Central memory CD8-positive, alpha-beta T cell (primary cell): ENCODE data around the gene STPG3.

Experiments
- ATAC-seq: fragments of 150-1000 bp; cut with Tn5 transposase; replicated peaks from 2 replicates; pipeline ENCODE4 v1.10.0; 2022; ENCODE audit warnings: mild to moderate bottlenecking, moderate FRiP score, moderate number of reproducible peaks; ENCODE audit not compliant: poor library complexity, severe bottlenecking; ENCODE audit errors: extremely low read depth
- DNase-seq, 2 donors: peaks; one replicate each; pipeline ENCODE4 v3.0.0; 2021; ENCODE audit warnings: low spot score in 2 of 2
- H3K27ac Mint-ChIP-seq: one replicate; pipeline ENCODE4 v1.8.0; 2022; ENCODE audit warnings: low read depth, mild to moderate bottlenecking, moderate library complexity, mixed read lengths
- H3K27me3 Mint-ChIP-seq: one replicate; pipeline ENCODE4 v1.8.0; 2022; ENCODE audit warnings: mixed read lengths
- H3K36me3 Mint-ChIP-seq: one replicate; pipeline ENCODE4 v1.8.0; 2022; ENCODE audit warnings: mild to moderate bottlenecking, moderate library complexity, mixed read lengths; ENCODE audit not compliant: insufficient read depth
- H3K4me1 Mint-ChIP-seq: one replicate; pipeline ENCODE4 v1.8.0; 2022; ENCODE audit warnings: mixed read lengths
- H3K4me3 Mint-ChIP-seq: one replicate; pipeline ENCODE4 v1.8.0; 2022; ENCODE audit warnings: mild to moderate bottlenecking, moderate library complexity, mixed read lengths
- H3K9me3 Mint-ChIP-seq: one replicate; pipeline ENCODE4 v1.8.0; 2022; ENCODE audit warnings: mixed read lengths

STPG3 gene

DNA sequence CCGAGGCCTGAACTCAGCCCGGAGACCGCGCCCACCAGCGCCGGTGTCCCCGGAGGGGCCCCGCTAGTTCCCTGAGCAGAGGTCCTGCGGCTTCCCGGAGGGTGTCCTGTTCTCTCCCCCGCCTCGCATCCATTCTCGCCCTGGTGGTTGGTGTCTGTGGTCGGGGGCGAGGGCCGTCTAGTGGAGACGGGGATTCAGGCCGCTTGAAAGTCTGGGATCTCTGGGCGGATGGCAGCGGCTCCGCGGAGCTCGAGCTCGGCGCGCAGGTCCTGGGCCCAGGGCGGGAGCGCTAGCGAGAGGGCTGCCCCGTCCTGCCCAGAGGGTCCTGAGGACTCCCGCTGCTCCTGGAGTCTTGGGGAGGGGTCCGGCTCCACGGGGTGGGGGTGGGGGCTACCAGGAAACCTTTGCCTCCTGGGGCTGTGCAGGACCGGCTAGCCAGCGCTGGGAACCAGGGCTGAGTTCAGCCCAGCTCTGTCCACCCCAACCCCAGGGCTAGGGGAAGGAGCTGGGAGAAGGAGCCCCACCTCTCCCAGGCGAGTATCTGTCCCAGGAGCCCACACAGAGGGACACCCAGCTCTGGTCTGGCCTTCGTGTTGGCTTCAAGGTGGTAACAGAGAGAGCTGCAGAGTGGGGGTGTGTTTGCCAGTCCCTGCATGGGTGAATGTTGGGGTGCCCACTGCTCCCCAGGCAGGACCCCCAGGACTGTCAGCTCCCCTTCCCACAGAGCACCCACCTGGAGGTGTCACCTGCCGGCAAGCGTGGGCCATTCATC lies 30.4 kb downstream of the STPG3 start:
- Mint-ChIP-seq H3K4me3 (no peak overlapping the region), H3K27me3 (no peaks in the 10 kb centered on the region), H3K4me1 (peaks cover 6% of the 10 kb centered on the region), H3K27ac (no peak overlapping the region), H3K9me3 (no peaks in the 10 kb centered on the region), H3K36me3 (peaks cover 7% of the 10 kb centered on the region)
- no peak for DNase-seq
- ATAC-seq, result no peak

DNA sequence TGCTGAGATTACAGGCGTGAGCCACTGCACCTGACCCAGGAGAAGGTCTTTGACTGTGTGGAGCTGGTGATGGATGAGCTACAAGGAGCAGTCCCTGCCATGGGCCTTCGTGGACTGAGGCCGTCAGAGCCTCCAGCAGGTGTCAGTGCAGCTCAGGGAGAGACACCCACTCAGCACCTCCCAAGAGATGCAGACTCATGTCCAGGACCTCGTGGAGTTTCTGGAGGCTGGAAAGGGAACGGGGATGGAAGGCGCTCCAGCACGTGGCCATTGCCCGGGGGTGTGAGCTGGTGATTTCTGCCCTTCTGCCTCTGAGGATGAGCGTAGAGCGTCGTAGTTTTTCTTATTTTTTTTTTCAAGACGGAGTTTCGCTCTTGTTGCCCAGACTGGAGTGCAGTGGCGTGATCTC lies 35.9 kb downstream of the STPG3 start:
- H3K27me3 Mint-ChIP-seq, result no peaks in the 10 kb centered on the region
- DNase-seq, result no peak
- no peaks in the 10 kb centered on the region for H3K4me1 Mint-ChIP-seq
- ATAC-seq, result no peak
- no peaks in the 10 kb centered on the region for H3K9me3 Mint-ChIP-seq
- H3K27ac Mint-ChIP-seq, result no peak overlapping the region
- no peak overlapping the region for H3K4me3 Mint-ChIP-seq
- peaks cover 5% of the 10 kb centered on the region for H3K36me3 Mint-ChIP-seq

DNA sequence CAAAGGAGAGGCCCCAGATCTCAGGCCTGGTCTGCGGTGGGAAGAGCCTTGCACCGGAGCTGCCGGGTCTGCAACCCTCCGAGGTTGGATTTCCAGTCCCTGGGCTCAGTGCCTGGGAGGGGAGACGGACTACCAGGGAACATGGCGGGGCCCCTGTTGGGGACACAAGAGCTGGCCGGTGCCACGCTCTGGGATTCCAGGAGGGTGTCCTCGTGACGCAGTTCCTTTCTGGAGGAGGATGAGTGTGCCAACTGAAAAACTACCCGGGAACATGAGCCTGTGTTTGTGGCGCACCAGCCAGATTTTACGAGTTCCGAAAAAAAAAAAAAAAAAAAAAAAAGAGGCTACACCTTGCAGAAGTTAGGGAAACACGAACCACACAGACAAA lies 42.0 kb downstream of the STPG3 start:
- ATAC-seq (no peak), DNase-seq (no peak)
- peaks cover 6% of the 10 kb centered on the region for H3K4me1 Mint-ChIP-seq
- no peaks in the 10 kb centered on the region for H3K9me3 Mint-ChIP-seq
- no peak overlapping the region for H3K27ac Mint-ChIP-seq
- peaks cover 39% of the 10 kb centered on the region for H3K27me3 Mint-ChIP-seq
- peaks cover 5% of the 10 kb centered on the region for H3K36me3 Mint-ChIP-seq
- no peak overlapping the region for H3K4me3 Mint-ChIP-seq

DNA sequence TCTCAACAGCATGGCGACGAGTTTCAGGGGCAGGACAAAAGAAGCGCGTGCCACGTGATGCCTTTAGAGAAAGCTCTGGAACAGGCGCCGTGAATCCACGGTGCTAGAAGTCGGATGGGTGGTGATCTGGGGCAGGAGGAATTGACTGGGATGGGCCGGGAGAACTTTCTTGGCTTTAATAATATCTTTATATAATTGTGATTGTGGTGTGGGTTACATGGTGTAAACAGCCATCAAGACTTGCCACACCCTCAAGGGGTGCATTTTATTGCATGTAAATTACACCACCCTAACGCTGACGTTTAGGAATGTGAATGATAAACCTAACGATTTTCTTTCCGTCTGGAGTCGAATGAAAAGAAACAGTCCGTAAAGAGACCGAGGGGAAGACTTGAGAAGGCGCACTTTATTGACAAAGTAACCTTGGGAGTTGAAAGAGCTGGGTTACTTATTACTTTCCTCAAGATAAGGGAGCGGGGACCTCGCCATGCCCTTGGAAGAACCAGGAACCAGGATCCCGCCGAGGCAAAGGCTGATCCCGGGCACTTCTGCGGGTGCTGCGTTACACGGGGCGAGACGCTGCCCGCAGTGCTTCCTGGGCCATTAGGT lies 42.5 kb downstream of the STPG3 start:
- no peak for DNase-seq
- ATAC-seq, result no peak
- Mint-ChIP-seq H3K36me3 (peaks cover 5% of the 10 kb centered on the region), H3K9me3 (no peaks in the 10 kb centered on the region), H3K4me3 (no peak overlapping the region), H3K27ac (no peak overlapping the region), H3K4me1 (peaks cover 6% of the 10 kb centered on the region), H3K27me3 (peaks cover 44% of the 10 kb centered on the region)

DNA sequence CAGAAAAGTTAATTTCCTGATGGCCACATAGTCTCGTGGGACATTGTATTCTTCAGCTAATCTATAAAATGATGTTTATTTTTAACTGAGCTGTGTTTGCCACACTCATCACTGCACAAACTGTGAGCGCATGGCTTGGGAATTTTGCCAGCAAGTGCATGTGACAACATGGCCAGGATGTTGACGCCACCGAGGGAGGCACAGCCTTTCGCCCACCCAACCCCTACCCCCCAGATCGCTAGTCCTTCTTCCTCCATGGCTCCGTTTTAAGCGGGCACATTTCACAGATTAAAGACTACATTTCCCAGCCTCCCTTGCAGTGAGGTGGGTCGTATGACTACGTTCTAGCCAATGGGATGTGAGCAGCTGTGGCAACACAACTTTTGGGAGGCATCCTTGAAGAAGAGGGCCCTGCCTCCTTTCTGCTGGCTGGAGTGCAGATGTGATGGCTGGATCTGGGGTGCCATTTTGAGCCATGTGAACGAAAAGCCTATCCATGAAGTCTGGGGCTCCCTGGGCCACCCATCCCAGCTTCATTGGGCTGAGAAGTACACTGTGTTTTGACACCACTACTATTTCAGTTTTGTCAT lies 43.1 kb downstream of the STPG3 start:
- no peak for ATAC-seq
- H3K9me3 Mint-ChIP-seq, result no peaks in the 10 kb centered on the region
- no peak overlapping the region for H3K27ac Mint-ChIP-seq

DNA sequence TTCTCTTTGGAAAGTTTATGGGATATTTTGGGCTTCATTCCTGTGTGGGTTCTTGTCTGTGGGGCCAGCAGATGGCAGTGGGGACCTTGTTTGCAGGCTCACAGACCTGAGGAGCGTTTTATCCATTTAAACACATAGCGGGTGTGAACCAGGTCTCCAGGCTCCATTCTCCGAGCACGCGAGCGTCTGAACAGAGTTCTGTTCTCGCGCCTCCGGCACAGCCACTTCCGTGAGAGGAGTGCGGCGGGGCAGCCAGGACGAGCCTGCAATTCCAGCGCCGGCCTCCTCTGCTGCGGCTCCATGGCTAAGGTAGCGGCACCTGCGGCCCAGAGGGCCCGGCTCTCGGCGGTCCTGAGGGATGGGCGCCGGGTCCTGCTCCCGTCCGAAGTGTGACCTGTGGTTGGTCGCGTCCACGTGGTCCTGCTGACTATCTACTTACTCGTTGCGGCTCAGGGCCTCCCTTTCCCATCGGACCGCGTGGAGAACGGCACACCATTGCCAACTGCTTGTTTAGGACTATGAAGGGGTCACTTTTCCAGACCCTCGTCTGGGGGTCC lies 43.7 kb downstream of the STPG3 start:
- Mint-ChIP-seq H3K9me3 (no peaks in the 10 kb centered on the region), H3K27ac (no peak overlapping the region), H3K4me1 (peaks cover 6% of the 10 kb centered on the region), H3K4me3 (peak overlapping the region; percentile 50), H3K36me3 (peaks cover 5% of the 10 kb centered on the region), H3K27me3 (peaks cover 52% of the 10 kb centered on the region)
- no peak for DNase-seq
- ATAC-seq, result no peak

More for the DNA sequence above, 43.1 kb downstream of the STPG3 start:
- peaks cover 6% of the 10 kb centered on the region for H3K4me1 Mint-ChIP-seq
- H3K4me3 Mint-ChIP-seq, result peak overlapping the region; percentile 50
- peaks cover 50% of the 10 kb centered on the region for H3K27me3 Mint-ChIP-seq
- no peak for DNase-seq
- peaks cover 5% of the 10 kb centered on the region for H3K36me3 Mint-ChIP-seq

DNA sequence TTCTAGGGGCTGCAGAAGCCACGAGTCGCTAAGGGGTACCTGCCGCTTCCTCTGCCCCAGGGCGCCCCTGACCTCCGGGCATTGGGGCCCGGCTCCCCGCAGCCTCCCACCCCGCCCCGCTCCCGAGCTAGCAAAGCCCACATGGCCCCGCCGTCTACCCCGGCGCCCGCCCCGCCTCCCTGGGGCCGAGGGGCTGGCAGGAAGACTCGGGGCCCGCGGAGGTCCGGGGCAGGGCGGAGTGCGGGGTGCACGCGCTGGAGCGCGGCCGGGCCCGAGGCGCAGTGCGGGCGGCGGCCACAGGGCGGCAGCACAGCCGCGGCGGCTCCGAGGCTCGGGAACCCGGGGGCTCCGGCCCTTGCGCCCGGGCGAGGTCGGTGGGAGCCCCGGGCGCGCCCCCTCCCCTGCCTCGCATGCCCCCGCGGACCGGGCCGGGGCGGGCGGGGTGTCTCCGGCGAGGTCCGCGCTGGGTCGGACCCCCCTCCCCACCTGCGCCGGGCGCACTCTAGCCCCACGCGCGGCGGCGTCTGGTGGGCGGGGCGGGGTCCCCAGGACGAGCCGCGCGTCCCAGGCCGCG lies 44.2 kb downstream of the STPG3 start:
- H3K4me1 Mint-ChIP-seq, result peaks cover 6% of the 10 kb centered on the region
- ATAC-seq (peak; percentile 72), DNase-seq (no peak)
- H3K27ac Mint-ChIP-seq, result no peak overlapping the region
- H3K4me3 Mint-ChIP-seq, result peak overlapping the region; percentile 50
- peaks cover 52% of the 10 kb centered on the region for H3K27me3 Mint-ChIP-seq
- H3K36me3 Mint-ChIP-seq, result peaks cover 8% of the 10 kb centered on the region
- no peaks in the 10 kb centered on the region for H3K9me3 Mint-ChIP-seq

DNA sequence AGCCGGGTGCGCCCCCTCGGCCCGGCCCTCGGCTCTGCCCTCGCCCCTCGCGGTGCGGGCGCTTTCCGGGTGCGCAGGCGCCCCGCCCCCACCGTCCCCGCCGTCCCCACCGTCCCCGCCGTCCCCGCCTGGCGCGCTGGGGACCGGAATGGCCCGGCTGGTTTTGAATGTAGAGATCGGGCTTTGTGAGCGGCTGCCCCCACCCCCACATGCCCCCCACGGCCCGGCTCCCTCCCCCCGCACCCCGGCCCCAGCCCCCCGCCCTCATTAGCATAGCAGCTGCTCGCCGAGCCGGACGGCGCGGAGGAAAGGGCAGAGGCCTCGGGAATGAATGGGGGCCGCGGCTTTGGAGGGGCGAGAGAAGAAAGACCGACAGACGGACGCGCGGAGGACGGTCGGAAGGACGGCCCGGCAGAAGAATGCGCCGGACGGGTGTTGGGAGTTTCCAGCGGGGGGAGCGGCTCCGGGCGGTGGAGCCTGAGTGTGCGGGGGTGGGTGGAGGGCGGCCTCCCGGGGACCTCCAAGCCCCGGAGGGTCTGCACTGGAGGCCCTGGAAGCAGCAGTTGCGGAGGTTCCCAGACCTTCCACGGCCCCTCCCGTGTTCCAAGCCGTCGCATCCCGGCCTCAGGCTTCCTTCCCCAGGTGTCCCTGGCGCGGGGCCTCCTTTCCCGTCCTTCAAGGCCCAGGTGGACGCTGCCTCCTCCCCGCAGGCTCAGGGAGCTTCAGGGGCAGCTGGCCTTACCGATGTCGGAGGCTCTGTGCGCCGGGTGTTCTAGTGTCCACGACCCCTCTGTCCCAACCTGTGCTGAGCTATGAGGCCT lies 45.0 kb downstream of the STPG3 start:
- peaks cover 8% of the 10 kb centered on the region for H3K36me3 Mint-ChIP-seq
- H3K4me3 Mint-ChIP-seq, result peak overlapping the region; percentile 66
- H3K27me3 Mint-ChIP-seq, result peaks cover 52% of the 10 kb centered on the region
- no peak for ATAC-seq
- peaks cover 6% of the 10 kb centered on the region for H3K4me1 Mint-ChIP-seq
- peak overlapping the region; percentile 76 for H3K27ac Mint-ChIP-seq
- H3K9me3 Mint-ChIP-seq, result no peaks in the 10 kb centered on the region
- DNase-seq, result no peak

DNA sequence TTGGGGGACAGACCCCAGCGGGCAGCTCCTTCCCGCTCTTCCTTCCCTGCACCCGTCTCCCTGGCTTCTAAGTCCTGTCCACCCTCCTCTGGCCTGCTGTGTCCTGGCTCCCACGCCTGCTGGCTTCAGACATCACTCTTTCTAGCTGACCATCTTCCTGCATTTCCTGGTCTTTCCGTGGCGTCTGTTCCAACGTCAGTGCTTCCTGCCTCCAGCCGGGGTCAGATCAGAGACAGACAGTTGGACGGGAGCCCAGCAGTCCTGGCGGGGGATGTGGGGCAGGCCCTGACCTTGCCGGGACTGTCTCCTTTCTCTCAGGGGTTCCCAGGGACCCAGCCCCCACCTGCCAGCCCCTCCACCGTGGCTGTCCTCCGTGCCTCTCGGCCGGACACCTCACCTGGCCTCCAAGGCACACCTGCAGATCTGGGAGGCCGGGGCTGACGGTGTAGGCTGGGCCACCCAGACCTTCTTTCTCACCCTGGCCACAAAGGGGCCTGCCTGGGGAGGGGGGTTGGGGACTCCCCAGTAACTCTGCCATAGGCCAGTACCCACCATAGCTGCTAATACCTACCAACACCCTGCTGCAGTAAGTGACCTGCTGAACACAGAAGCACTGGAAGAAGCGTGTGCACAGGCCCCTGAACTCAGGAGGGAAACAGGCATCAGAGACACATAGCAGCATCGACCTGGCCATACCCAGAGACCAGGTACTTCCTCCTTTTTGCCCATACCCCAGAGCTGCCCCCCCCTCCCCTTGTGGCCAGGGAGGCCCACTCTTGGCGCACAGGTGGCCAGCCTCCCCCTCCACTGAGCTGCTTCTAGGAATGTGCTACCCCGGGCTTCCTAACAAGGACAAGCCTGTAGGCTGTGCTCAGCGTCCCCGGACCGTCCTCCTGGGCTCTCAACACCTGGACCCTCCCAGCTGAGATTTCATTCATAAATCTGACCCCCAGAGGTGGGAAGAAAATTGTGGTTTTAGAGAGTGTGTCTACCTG lies 45.9 kb downstream of the STPG3 start:
- ATAC-seq, result no peak
- Mint-ChIP-seq H3K4me3 (peak overlapping the region; percentile 66), H3K9me3 (no peaks in the 10 kb centered on the region), H3K27me3 (peaks cover 52% of the 10 kb centered on the region), H3K4me1 (peaks cover 6% of the 10 kb centered on the region), H3K36me3 (peaks cover 8% of the 10 kb centered on the region), H3K27ac (peak overlapping the region; percentile 76)
- no peak for DNase-seq

DNA sequence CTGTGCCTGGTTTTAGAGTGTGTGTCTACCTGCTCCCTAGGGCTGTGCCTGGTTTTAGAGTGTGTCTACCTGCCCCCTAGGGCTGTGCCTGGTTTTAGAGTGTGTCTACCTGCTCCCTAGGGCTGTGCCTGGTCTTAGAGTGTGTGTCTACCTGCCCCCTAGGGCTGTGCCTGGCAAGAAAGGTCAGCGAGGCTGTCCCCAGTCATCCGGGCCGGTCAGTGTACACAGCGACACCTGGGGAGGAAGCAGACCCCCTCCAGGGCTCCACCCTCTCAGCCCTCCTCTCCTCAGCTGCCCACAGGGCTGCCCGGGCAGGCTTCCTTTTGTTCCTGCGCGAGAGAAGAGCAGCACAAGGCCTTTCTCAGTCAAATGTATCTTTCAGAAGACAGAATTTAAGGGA lies 46.9 kb downstream of the STPG3 start:
- H3K27me3 Mint-ChIP-seq, result peaks cover 52% of the 10 kb centered on the region
- H3K4me1 Mint-ChIP-seq, result peaks cover 6% of the 10 kb centered on the region
- H3K36me3 Mint-ChIP-seq, result peaks cover 8% of the 10 kb centered on the region
- H3K9me3 Mint-ChIP-seq, result no peaks in the 10 kb centered on the region
- no peak for DNase-seq
- no peak for ATAC-seq
- H3K27ac Mint-ChIP-seq, result no peak overlapping the region
- no peak overlapping the region for H3K4me3 Mint-ChIP-seq

DNA sequence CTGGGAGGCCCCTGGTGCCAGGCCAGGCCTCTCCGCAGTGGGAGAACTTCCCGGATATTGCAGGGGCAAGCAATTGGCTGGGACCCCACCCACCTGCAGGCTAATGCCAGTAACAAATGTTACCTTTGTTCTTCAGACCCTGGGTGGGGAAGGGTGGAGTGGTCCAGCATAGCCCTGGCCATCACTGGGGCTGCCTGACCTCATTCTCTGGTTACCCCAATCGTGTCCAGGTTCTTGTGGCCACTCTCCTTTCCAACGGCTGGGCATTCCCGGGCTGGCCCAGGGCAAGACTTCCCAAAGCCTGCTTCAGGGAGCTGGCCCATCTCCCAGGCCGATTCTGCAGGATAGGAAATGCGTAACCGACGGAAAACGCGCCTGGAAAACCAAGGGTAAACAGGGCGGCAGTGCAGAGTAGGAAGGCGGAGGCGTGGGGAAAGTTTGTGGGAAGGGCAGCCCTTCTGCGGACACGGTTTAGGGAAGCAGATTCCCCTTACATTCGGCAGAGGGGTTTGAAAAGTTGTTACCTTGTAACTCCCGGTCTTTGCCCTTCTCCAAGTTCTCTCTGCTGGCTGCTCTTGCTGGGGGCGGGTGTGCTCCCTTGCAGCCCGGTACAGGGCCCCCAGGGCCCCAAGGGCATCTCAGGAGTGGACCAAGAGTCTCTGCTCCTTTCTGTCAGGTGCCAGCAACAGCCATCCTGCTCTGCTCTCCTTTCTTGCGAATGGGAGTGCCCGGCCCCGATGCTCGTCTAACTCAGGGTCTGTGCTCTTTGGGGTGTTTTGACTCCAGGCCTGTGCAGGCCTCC lies 47.5 kb downstream of the STPG3 start:
- Mint-ChIP-seq H3K27me3 (peaks cover 45% of the 10 kb centered on the region), H3K36me3 (peaks cover 9% of the 10 kb centered on the region), H3K27ac (no peak overlapping the region), H3K4me3 (no peak overlapping the region), H3K9me3 (no peaks in the 10 kb centered on the region), H3K4me1 (peaks cover 6% of the 10 kb centered on the region)
- ATAC-seq, result no peak
- no peak for DNase-seq
